Activated naive CD4-positive, alpha-beta T cell treated with Interleukin-2 at 50 U/mL for 16 hours (primary cell): ENCODE measurements around the gene NCAN.

ENCODE experiments used
- DNase-seq: peaks from one replicate; pipeline ENCODE4 v3.0.0-alpha.2; 2020

The NCAN gene

DNA sequence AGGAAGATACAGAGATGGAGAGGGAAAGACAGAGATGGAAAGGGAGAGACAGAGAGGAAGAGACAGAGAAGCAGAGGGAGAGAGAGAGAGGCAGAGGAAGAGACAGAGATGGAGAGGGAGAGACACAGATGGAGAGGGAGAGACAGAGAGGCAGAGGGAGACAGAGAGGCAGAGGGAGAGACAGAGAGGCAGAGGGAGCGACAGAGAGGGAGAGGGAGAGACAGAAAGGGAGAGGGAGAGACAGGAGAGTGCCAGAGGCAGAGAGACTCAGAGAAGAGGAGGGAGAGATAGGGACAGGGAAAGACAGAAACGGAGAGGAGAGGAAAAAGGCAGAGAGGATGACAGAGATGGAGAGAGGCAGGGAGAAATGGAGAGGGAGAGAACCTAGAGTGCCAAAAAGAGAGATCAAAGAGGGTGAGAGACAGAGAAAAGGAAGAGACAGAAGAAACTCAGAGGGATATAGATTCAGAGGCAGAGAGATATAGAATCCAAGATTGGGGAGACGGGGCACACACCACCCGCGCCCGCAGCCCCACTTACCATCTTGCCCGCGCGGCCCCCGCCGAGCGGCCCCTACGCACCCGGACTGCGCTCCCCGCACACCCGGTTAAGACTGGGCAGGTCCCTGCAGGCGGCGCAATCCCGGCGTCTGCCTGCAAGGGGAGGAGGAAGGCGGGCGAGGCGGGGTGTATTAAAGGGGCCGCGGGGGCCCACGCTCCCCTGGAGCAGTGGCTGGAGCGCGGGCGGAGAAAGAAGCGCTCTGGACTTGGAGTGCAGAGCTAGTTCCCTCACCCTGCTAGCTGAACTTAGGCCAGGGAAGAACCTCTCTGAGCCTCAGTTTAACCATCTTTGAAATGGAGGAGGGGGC, 50.7 kb downstream of the NCAN start:
- DNase-seq: no peak

- no peak for DNase-seq
Measured at GRCh38 chr19:19263886-19264487, 52.2 kb downstream of the NCAN start.

- DNase-seq: no peak
Measured at GRCh38 chr19:19267305-19267704, 55.5 kb downstream of the NCAN start.

DNA sequence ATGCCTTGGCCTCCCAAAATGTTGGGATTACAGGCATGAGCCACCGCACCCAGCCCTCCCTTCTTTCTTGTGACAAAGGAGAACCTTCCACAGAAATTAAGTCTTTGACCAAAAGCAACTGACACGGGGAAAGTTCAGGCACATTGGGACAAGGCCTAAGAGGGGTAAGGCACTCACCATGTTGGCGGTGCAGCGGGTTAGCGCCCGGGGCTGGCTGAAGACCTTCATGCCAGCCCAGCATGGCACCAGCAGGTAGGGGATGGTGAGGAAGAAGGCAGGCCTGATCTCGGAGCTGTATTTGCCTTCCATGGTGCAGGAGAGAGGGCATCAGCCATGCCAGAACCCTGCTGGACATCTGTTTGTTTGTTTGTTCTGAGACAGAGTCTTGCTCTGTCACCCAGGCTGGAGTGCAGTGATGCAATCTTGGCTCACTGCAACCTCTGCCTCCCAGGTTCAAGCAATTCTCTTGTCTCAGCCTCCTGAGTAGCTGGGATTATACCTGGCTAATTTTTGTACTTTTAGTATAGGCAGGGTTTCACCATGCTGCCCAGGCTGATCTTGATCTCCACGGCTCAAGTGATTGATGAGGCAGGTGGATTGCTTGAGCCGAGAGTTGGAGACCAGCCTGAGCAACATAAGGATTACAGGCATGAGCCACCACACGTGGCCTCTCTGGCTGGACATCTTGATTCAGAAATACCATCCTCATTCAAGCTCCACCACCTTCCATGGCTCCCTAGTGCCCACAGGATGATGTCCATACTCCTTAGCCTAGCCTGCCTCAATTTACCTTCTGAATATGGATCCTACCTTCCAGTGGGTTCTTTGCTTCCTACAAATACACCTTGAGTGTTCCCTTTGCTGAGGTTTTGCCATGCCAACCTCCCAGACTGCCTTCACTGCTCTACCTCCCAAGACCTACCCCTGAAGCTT, 57.0 kb downstream of the NCAN start:
- no peak for DNase-seq

GRCh38 chr19:19269952-19270694, 58.4 kb downstream of the NCAN start:
- no peak for DNase-seq

DNA sequence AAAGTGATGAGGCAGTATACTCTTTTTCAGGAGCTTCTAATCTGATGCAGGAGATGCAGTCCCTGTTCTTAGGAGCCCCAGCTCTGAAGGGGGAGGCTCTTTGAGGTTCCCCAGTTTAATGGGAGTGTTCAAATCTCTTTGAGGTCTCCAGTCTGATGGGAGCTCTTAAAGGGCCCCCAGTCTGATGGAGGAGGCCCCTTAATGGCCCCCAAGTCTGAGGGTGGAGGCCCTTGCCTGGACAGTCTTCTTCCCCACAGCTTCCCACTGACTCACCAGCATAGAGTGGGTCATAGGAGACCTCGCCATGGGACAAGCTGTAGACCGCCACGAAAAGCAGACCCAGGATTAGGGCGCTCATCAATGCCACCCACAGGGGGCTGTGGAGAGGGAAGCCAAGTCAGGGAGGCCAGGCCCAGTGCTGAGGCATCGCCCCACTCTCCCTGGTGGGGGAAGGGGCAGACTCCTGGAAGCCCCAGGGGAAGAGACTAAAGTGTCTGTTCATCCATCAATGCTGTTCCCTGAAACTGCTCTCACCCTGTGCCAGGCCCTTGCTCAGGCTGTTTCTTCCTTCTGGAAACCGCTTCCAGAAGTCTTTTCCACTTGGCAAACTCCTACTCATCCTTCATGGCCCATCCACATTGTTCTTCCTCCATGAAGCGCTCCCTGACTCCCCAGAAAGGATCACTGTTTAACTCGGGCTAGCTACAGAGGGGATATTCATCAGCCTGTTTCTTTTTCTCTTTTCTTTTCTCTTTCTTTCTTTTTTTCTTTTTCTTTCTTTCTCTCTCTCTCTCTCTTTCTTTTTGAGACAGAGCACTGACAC, 59.2 kb downstream of the NCAN start:
- no peak for DNase-seq

DNA sequence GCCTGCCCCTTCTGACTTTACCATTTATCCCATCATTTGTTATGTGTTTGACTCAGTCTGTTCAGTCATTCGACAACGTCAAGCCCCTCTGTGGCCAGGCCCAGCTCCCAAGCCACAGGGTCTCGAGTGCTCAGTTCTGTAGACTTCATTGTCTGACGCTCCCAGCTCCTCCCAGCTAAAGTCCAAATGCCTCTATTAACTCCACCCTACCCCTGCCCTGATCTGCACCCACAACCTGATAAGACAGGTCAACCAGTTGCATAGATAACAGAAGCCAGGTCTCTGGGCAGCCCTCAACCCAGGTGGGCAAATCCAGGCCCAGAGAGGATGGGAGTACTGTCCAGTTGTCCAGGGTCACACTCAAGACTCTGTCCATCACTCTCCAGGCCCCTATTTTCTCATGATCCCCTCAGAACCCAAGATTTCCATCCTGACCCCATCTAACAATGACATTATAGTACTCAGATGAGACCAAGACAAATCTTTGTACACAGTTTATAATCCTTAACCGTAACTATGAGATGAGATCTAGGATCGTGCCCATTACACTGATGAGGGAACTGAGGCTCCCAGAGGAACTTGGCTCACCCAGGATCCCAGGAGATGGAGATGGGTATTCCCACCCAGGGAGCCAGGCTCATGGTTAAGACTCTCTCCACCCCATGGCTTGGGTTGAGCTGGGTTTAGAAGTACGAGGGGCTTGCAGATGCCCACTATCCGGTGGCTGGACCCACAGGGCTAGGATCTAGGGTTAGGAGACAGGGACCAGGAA, 60.3 kb downstream of the NCAN start:
- no peak for DNase-seq

DNA sequence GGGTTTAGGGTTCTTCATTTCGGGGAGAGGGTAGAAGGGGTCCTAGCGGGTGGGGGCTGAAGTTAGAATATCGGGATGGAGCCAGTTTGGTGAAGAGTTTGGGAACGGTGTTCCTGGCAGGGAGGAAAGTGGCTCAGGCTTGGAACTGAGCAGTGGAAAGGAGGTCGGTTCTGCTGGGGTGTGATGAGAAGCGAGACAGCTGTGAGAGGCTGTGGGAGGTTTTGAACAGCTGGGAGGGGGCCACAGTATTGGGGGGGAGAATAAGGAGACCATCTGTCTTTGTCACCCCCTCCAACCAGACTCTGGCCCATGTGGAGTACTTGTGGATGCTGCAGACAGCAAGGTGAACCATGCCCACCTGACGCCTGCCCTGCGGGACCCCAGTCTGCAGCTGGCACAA, 62.4 kb downstream of the NCAN start:
- no peak for DNase-seq

- DNase-seq: no peak
Measured at GRCh38 chr19:19274716-19275565, 63.2 kb downstream of the NCAN start.

GRCh38 chr19:19276386-19276785, 64.6 kb downstream of the NCAN start:
- DNase-seq: no peak

DNA sequence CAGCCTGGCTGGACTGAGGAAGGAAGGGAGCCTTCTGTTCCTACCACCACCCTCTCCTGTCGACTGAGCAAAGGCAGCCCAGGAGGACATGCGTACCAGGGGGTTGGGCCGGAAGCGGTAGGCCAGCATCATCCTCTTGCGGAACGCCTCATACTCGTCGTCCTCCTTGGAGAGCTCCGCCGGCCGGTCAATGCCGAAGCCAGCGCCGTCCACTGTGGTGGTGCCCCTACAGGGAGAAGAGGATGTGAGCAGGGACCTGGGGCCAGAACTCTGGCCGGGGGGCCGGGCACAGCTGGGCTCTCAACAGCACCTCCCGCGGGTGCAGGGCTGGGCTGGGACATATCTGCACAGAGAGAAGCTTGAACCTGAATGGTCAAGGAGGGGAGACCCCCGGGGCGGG, 65.1 kb downstream of the NCAN start:
- no peak for DNase-seq

DNA sequence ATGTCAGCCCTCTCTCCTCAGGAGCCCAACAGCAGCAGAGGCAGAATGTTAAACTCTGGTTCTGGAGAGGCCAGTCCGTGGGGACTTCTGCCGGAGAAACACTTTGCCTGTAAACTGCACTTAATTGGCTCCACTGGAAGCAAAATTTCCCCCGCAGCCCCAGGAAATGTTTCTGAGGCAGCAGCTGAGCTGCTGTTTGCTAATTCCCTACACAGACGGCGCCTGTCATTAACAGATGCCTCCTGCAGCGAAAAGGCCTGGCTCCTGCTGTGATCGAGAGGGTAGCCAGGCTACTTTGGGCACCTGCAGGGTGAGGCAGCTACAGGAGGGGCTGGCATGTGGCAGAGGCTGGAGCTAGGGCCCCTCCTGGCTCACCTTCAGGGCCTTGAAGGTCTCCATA, 66.6 kb downstream of the NCAN start:
- no peak for DNase-seq

- DNase-seq: no peak
Measured at GRCh38 chr19:19279062-19279612, 67.4 kb downstream of the NCAN start.

- no peak for DNase-seq
Measured at GRCh38 chr19:19279853-19280252, 68.1 kb downstream of the NCAN start.

GRCh38 chr19:19280561-19280960, 68.8 kb downstream of the NCAN start:
- no peak for DNase-seq

GRCh38 chr19:19285686-19286085, 73.9 kb downstream of the NCAN start:
- no peak for DNase-seq

DNA sequence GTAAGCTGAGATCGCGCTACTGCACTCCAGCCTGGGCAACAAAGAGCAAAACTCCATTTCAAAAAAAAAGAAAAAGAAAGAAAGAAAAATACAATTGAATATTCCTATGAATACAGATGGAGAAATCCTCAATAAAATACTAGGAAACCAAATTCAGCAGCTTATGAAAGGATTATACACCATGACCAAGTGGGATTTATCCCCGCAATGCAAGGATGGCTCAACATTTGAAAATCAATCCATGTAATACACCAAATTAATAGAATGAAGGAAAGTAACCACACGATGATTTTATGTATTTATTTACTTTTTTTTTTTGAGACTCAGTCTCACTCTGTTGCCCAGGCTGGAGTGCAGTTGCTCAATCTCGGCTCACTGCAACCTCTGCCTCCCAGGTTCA, 80.8 kb downstream of the NCAN start:
- no peak for DNase-seq

DNA sequence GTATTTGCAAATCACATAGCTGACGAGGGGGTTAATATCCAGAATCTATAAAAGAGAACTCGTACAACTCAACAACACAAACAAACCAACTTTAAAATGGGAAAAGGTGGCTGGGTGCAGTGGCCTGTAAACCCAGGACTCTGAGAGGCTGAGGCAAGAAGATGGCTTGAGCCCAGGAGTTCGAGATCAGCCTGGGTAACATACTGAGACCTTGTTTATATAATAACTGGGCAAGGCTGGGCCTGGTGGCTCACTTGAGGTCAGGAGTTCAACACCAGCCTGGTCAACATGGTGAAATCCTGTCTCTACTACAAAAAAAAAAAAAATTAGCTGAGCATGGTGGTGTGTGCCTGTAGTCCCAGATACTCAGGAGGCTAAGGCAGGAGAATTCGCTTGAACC, 83.2 kb downstream of the NCAN start:
- DNase-seq: no peak

DNA sequence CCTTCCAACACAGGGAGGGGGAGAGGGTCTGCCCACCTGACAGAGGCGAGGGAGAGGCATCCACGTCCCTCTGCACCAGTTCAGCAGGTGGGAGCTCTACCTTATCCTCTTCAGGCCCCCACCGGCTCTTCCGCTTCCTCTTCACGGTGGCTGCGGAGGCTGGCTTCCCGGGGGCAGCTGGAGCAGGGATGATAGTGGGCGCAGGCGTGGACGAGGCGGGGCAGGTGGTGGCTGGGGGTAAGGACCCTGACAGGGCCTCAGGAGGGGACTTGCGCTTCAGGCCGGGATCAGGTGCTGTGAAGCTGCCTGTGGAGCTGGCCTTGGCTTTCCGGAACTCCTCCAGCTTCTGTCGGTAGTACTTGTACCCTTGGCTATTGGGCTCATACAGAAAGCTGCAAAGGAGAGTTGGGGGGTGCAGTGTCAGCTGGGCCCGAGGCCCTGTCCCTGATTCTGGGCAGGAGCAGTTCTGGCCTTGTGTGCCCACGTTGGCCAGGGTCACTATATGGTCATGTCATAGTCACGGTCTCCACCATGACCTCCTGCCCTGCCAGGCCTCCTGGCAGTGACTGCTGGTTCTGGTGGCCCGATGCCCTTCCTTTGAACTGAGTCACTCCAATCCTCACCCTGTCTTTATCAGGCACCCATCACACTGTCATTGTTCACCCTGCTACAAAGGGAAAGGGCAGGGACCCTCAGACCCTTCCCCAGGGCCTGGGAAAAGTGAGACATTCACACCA, 85.4 kb downstream of the NCAN start:
- no peak for DNase-seq
